Neural cell (in vitro differentiated cells): ENCODE results near the gene PGS1. TPM values are rescaled to one million over a fixed set of nuclear protein-coding genes. Genes with fewer than 3 reads are reported as not detected.

Source experiments
- H2AFZ ChIP-seq: fragments of 200-600, 300-800 bp; sonication (generic), shearing (Covaris generic); 2 replicates; pipeline ENCODE4 v1.6.0; 2014; ENCODE audit warnings: low read depth, mild to moderate bottlenecking, antibody characterized with exemption, low read length, moderate library complexity
- H3F3A ChIP-seq: fragments of 200-600 bp; shearing (Covaris generic); 2 replicates; pipeline ENCODE4 v1.6.1; 2016; ENCODE audit warnings: mild to moderate bottlenecking, moderate library complexity, mixed read lengths, antibody characterized with exemption, low read length; ENCODE audit not compliant: insufficient read depth, poor library complexity, severe bottlenecking
- H3K27ac ChIP-seq: fragments of 200-600, 300-800 bp; sonication (generic), shearing (Covaris generic); 2 replicates; pipeline ENCODE4 v1.5.1; 2014; ENCODE audit warnings: mild to moderate bottlenecking, low read length, moderate library complexity
- H3K27me3 ChIP-seq: fragments of 300-800, 200-600 bp; sonication (generic), shearing (Covaris generic); 2 replicates; pipeline ENCODE4 v1.6.0; 2014; ENCODE audit warnings: mild to moderate bottlenecking, low read depth, low read length, moderate library complexity; ENCODE audit not compliant: insufficient read depth
- H3K36me3 ChIP-seq: fragments of 300-800, 200-600 bp; sonication (generic), shearing (Covaris generic); 2 replicates; pipeline ENCODE4 v1.5.1; 2014; ENCODE audit warnings: mild to moderate bottlenecking, antibody characterized with exemption, low read length, moderate library complexity; ENCODE audit not compliant: insufficient read depth
- H3K4me2 ChIP-seq: fragments of 300-800, 200-600 bp; sonication (generic), shearing (Covaris generic); 2 replicates; pipeline ENCODE4 v1.6.0; 2014; ENCODE audit warnings: mild to moderate bottlenecking, low read length
- H3K4me3 ChIP-seq: fragments of 300-800, 200-600 bp; sonication (generic), shearing (Covaris generic); 2 replicates; pipeline ENCODE4 v1.5.1; 2014; ENCODE audit warnings: mild to moderate bottlenecking, low read length, moderate library complexity
- H3K79me2 ChIP-seq: fragments of 200-600 bp; shearing (Covaris generic); replicated peaks from 2 replicates; pipeline ENCODE4 v1.6.0; 2014; ENCODE audit warnings: mild to moderate bottlenecking, low read length, moderate library complexity; ENCODE audit not compliant: insufficient read depth
- H3K9ac ChIP-seq: fragments of 300-800, 200-600 bp; sonication (generic), shearing (Covaris generic); 2 replicates; pipeline ENCODE4 v1.6.1; 2016; ENCODE audit warnings: mild to moderate bottlenecking, low read length, mixed read lengths
- H3K9me2 ChIP-seq: fragments of 200-600 bp; shearing (Covaris generic); 2 replicates; pipeline ENCODE4 v1.6.1; 2016; ENCODE audit warnings: mild to moderate bottlenecking, low read length, mixed read lengths; ENCODE audit not compliant: insufficient read depth
- H3K9me3 ChIP-seq: fragments of 200-600, 300-800 bp; sonication (generic), shearing (Covaris generic); 2 replicates; pipeline ENCODE4 v1.6.1; 2016; ENCODE audit warnings: mild to moderate bottlenecking, mixed run types, low read length, moderate library complexity, mixed read lengths
- H4K20me1 ChIP-seq: fragments of 200-600 bp; shearing (Covaris generic); 2 replicates; pipeline ENCODE4 v1.6.1; 2016; ENCODE audit warnings: mild to moderate bottlenecking, mixed run types; ENCODE audit not compliant: insufficient read depth
- EP300 ChIP-seq: fragments of 450-650 bp; conservative IDR thresholded peaks from 2 replicates; pipeline ENCODE4 v1.6.1; 2014; ENCODE audit warnings: antibody characterized with exemption, mild to moderate bottlenecking, moderate library complexity; ENCODE audit not compliant: poor library complexity, severe bottlenecking
- EZH2 ChIP-seq: fragments of 200-600, 300-800 bp; shearing (Covaris generic), sonication (generic); IDR thresholded peaks from 2 replicates; pipeline ENCODE4 v1.6.1; 2014; ENCODE audit warnings: antibody characterized with exemption, low read length, borderline replicate concordance, mild to moderate bottlenecking; ENCODE audit not compliant: insufficient read depth, poor library complexity, severe bottlenecking
- POLR2AphosphoS5 ChIP-seq: IDR thresholded peaks from 2 replicates; pipeline ENCODE4 v1.6.1; 2012
- RAD21 ChIP-seq: fragments of 450-650 bp; conservative IDR thresholded peaks from 2 replicates; pipeline ENCODE4 v1.6.1; 2014; ENCODE audit warnings: antibody characterized with exemption, mild to moderate bottlenecking, moderate library complexity
- REST ChIP-seq: IDR thresholded peaks from 2 replicates; pipeline ENCODE4 v1.6.1; 2012; ENCODE audit warnings: borderline replicate concordance
- SMC3 ChIP-seq: fragments of 450-650 bp; conservative IDR thresholded peaks from 2 replicates; pipeline ENCODE4 v1.6.1; 2014; ENCODE audit warnings: antibody characterized with exemption, mild to moderate bottlenecking, moderate library complexity; ENCODE audit not compliant: poor library complexity
- polyA plus RNA-seq: library from polyadenylated mRNA; depleted of rRNA; stranded (reverse); fragments of >200 nt; gene quantifications from 2 replicates; pipeline ENCODE4 v1.2.3, GENCODE V29; 2014

Gene PGS1
- polyA plus RNA-seq, 1 donor from 2014 or later, result 65.7 TPM

DNA sequence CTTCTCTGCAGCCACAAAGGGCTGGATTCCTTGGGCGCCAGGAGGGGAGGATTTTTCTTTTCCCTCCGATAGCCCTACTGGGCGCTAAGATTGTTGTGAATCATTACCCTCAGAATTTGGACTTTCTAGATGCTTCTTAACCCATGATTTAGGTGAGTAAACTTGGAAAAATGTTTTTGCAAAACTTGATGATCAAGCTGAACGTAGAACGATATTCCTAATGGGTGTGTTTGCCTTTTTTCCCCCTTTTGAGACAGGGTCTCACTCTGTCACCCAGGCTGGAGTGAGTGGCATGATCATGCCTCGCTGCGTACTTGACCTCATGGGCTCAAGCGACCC is 43.8 kb downstream of the PGS1 start:
- Histone ChIP-seq H3K36me3 (no peaks in the 10 kb centered on the region), H3K9me2 (no peaks in the 10 kb centered on the region), H3K4me2 (no peak overlapping the region), H3K9me3 (no peaks in the 10 kb centered on the region), H3K9ac (no peak overlapping the region), H3K79me2 (no peaks in the 10 kb centered on the region), H2AFZ (no peak overlapping the region), H3F3A (no peaks in the 10 kb centered on the region), H3K27ac (no peak overlapping the region), H3K27me3 (no peaks in the 10 kb centered on the region), H3K4me3 (no peak overlapping the region), H4K20me1 (no peaks in the 10 kb centered on the region)
- TF ChIP-seq SMC3 (peak; percentile 45), EP300 (no peak)

- TF ChIP-seq POLR2AphosphoS5, result no peak
- no peak for TF ChIP-seq REST
- TF ChIP-seq EZH2, result no peak
- no peak for TF ChIP-seq EP300
- no peak for TF ChIP-seq RAD21
- Histone ChIP-seq H3K27ac (no peak overlapping the region), H3K4me3 (no peak overlapping the region), H2AFZ (no peak overlapping the region), H3K36me3 (no peaks in the 10 kb centered on the region), H3K9ac (no peak overlapping the region), H4K20me1 (no peaks in the 10 kb centered on the region), H3K27me3 (no peaks in the 10 kb centered on the region), H3K9me2 (no peaks in the 10 kb centered on the region), H3K9me3 (no peaks in the 10 kb centered on the region), H3K4me2 (no peak overlapping the region), H3F3A (no peaks in the 10 kb centered on the region), H3K79me2 (no peaks in the 10 kb centered on the region)
Observed at GRCh38 chr17:78422872-78423588, 44.6 kb downstream of the PGS1 start.

GRCh38 chr17:78423961-78424675 is 45.7 kb downstream of the PGS1 start:
- Histone ChIP-seq H3K36me3 (no peaks in the 10 kb centered on the region), H3K27ac (no peak overlapping the region), H3K27me3 (no peaks in the 10 kb centered on the region), H3F3A (no peaks in the 10 kb centered on the region), H4K20me1 (no peaks in the 10 kb centered on the region), H3K9me3 (no peaks in the 10 kb centered on the region), H2AFZ (no peak overlapping the region), H3K9me2 (no peaks in the 10 kb centered on the region), H3K4me3 (no peak overlapping the region), H3K79me2 (no peaks in the 10 kb centered on the region), H3K4me2 (no peak overlapping the region), H3K9ac (no peak overlapping the region)
- TF ChIP-seq EP300, result no peak
